ENCODE measurements around the gene PDYN. TPM values are rescaled to one million over a fixed set of nuclear protein-coding genes. Genes with fewer than 3 reads are reported as not detected.
A peak's percentile ranks its signal among the peaks of the same experiment; 100 is the strongest.

PDYN gene
- total and polyA plus RNA-seq, 7 donors: not detected

DNA sequence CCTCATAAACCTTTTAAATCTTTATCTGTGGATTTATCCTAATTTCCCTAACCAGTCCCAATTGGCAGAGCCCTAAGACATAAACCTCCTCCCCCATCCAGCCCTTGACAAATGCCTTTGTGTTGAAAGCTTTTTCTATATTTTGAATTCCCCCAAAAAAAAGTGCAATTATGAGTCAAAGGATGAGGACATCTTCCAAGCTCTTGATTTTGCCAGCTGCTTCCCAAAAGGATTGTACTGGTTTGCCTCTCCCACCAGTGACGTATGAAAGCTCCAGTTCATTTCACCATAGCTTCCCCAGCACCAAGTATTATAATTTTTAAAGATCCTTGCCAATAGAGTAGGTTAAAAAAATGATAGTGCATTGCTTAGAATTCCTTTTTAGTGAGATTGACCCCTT, 59.7 kb downstream of the PDYN start:
- Histone ChIP-seq H3K4me1 (peaks cover 35% of the 10 kb centered on the region), H3K27me3 (ENCODE audit: insufficient read depth in 3 of 3, low read length in 2 of 3) (no peaks in the 10 kb centered on the region), H3K9me3 (no peaks in the 10 kb centered on the region), H3K36me3 (ENCODE audit: insufficient read depth in 1 of 2, low read depth in 1 of 2) (peaks cover 0 to 11% of the 10 kb centered on the region in 2 donors), H3K27ac (peak overlapping the region; percentile 60), H3K4me3 (no peak overlapping the region)
- intact Hi-C loops (cut with DNase I): no loop called here
- ATAC-seq (peak in 2 of 4 donors; percentile 19 to 52), DNase-seq (no peak)
- 65 to 76% (median 72%) methylated on average over 1 of the region's 1 CpG for WGBS, 3 donors
- TF ChIP-seq, protein P1, sequence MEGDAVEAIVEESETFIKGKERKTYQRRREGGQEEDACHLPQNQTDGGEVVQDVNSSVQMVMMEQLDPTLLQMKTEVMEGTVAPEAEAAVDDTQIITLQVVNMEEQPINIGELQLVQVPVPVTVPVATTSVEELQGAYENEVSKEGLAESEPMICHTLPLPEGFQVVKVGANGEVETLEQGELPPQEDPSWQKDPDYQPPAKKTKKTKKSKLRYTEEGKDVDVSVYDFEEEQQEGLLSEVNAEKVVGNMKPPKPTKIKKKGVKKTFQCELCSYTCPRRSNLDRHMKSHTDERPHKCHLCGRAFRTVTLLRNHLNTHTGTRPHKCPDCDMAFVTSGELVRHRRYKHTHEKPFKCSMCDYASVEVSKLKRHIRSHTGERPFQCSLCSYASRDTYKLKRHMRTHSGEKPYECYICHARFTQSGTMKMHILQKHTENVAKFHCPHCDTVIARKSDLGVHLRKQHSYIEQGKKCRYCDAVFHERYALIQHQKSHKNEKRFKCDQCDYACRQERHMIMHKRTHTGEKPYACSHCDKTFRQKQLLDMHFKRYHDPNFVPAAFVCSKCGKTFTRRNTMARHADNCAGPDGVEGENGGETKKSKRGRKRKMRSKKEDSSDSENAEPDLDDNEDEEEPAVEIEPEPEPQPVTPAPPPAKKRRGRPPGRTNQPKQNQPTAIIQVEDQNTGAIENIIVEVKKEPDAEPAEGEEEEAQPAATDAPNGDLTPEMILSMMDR (IDR thresholded peaks at IDR 0.05): no peak

- no peak overlapping the region for H3K4me3 ChIP-seq
- no peaks in the 10 kb centered on the region for H3K27me3 ChIP-seq (ENCODE audit: insufficient read depth in 3 of 3, low read length in 2 of 3)
- no peaks in the 10 kb centered on the region for H3K9me3 ChIP-seq
- 9 to 16% (median 13%) methylated on average over 9 of the region's 9 CpGs for WGBS, 3 donors
- intact Hi-C loops (cut with DNase I): no loop called here
- peak overlapping the region; percentile 11 for H3K27ac ChIP-seq
- DNase-seq: peak; percentile 68 to 76
- peaks cover 28% of the 10 kb centered on the region for H3K4me1 ChIP-seq
- TF ChIP-seq, protein P1 (IDR thresholded peaks at IDR 0.05): no peak
- peak; percentile 36 to 62 (median 44) for ATAC-seq
- peaks cover 0 to 11% of the 10 kb centered on the region in 2 donors for H3K36me3 ChIP-seq (ENCODE audit: insufficient read depth in 1 of 2, low read depth in 1 of 2)
These were observed 60.4 kb downstream of the PDYN start for GRCh38 chr20:1933465-1933870.

- ATAC-seq: no peak
- WGBS, 3 donors: 59 to 73% (median 64%) methylated on average over 2 of the region's 2 CpGs
- DNase-seq: no peak
- no peaks in the 10 kb centered on the region for H3K9me3 ChIP-seq
- peaks cover 27% of the 10 kb centered on the region for H3K4me1 ChIP-seq
- intact Hi-C loops (cut with DNase I): no loop called here
- no peaks in the 10 kb centered on the region for H3K27me3 ChIP-seq (ENCODE audit: insufficient read depth in 3 of 3, low read length in 2 of 3)
- H3K27ac ChIP-seq: no peak overlapping the region
- TF ChIP-seq, protein P1 (IDR thresholded peaks at IDR 0.05): no peak
- H3K4me3 ChIP-seq: no peak overlapping the region
- peaks cover 0 to 11% of the 10 kb centered on the region in 2 donors for H3K36me3 ChIP-seq (ENCODE audit: insufficient read depth in 1 of 2, low read depth in 1 of 2)
These were observed 60.9 kb downstream of the PDYN start for GRCh38 chr20:1932971-1933370.

DNA sequence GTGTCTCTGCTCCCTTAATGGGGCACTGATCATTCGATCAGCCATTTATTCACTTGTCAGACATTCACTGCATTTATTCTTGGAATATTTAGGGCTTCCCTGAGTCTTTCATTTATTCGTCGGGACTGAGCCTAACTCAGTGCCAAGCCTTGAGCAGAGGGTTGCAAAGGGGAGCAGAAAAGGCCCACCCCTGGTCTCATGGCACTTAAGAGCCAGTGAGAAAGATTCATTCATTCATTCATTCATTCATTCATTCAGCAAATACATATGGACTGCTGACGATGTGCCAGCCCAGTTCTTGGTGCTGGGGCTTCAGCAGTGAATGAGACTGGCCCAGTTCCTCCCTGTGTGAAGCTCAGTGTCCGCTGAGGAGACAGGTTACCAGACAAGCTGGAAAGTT, 62.0 kb downstream of the PDYN start:
- intact Hi-C loops (cut with DNase I): no loop called here
- no peak for DNase-seq
- peaks cover 0 to 11% of the 10 kb centered on the region in 2 donors for H3K36me3 ChIP-seq (ENCODE audit: insufficient read depth in 1 of 2, low read depth in 1 of 2)
- ATAC-seq: no peak
- H3K4me3 ChIP-seq: no peak overlapping the region
- H3K27me3 ChIP-seq (ENCODE audit: insufficient read depth in 3 of 3, low read length in 2 of 3): no peaks in the 10 kb centered on the region
- 81 to 86% (median 84%) methylated on average over 5 of the region's 5 CpGs for WGBS, 3 donors
- no peaks in the 10 kb centered on the region for H3K9me3 ChIP-seq
- H3K4me1 ChIP-seq: peaks cover 27% of the 10 kb centered on the region
- TF ChIP-seq, protein P1 (IDR thresholded peaks at IDR 0.05): no peak
- H3K27ac ChIP-seq: no peak overlapping the region

DNA sequence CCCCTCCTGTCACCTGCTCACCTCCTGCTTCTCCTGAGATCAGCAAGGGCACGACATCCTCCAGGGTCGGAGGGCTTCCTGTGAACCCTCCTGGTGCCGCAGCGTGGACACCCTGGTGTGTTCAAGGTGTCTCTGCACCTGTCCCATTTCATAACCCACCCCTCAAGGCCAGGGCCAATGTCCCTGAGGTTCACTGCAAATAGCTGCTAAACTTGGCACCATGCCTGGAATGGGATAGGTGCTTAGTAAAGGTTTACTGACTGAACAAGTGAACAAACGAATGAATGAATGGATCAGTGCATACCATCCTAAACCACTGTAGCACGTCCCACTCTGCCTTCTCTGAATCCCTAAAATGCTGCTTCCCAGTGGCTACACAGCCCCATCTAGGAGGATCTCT, 63.7 kb downstream of the PDYN start:
- Histone ChIP-seq H3K27ac (no peak overlapping the region), H3K27me3 (ENCODE audit: insufficient read depth in 3 of 3, low read length in 2 of 3) (no peaks in the 10 kb centered on the region), H3K9me3 (no peaks in the 10 kb centered on the region), H3K36me3 (ENCODE audit: insufficient read depth in 1 of 2, low read depth in 1 of 2) (peaks cover 0 to 20% of the 10 kb centered on the region in 2 donors), H3K4me1 (peaks cover 17% of the 10 kb centered on the region), H3K4me3 (no peak overlapping the region)
- TF ChIP-seq, protein P1 (IDR thresholded peaks at IDR 0.05): no peak
- ATAC-seq (no peak), DNase-seq (peak in 1 of 2 donors; percentile 40)
- 84 to 92% (median 87%) methylated on average over 6 of the region's 6 CpGs for WGBS, 3 donors
- intact Hi-C loops (cut with DNase I): no loop called here
